ENCODE results near the gene NMS. TPM values are rescaled to one million over a fixed set of nuclear protein-coding genes. Genes with fewer than 3 reads are reported as not detected.

The NMS gene
- total RNA-seq, 4 donors from 2014 or later = not detected

GRCh38 chr2:100509066-100509465, 38.8 kb downstream of the NMS start:
- no peak for DNase-seq (ENCODE audit: low spot score in 2 of 2)
- TF ChIP-seq POLR2A (IDR thresholded peaks at IDR 0.05) = no peak
- TF ChIP-seq CTCF (IDR thresholded peaks at IDR 0.05) = no peak
- TF ChIP-seq EP300 (IDR thresholded peaks at IDR 0.05) = no peak
- 86 to 87% methylated on average over 7 of the region's 7 CpGs for WGBS, 2 donors
- Histone ChIP-seq H3K4me1 (no peaks in the 10 kb centered on the region), H3K4me3 (no peak overlapping the region), H3K27ac (no peak overlapping the region), H3K36me3 (no peaks in the 10 kb centered on the region), H3K9me3 (peaks cover 0 to 20% (median 5%) of the 10 kb centered on the region in 4 donors), H3K27me3 (no peaks in the 10 kb centered on the region)

GRCh38 chr2:100513650-100514049, 43.4 kb downstream of the NMS start:
- WGBS, 2 donors = 58 to 65% methylated on average over 4 of the region's 4 CpGs
- Histone ChIP-seq H3K4me3 (no peak overlapping the region), H3K27ac (no peak overlapping the region), H3K36me3 (no peaks in the 10 kb centered on the region), H3K4me1 (no peaks in the 10 kb centered on the region), H3K27me3 (no peaks in the 10 kb centered on the region), H3K9me3 (no peaks in the 10 kb centered on the region)
- DNase-seq (ENCODE audit: low spot score in 2 of 2) = no peak
- TF ChIP-seq CTCF (IDR thresholded peaks at IDR 0.05) (no peak), POLR2A (IDR thresholded peaks at IDR 0.05) (no peak), EP300 (IDR thresholded peaks at IDR 0.05) (no peak)

GRCh38 chr2:100517556-100517955, 47.3 kb downstream of the NMS start:
- 31 to 52% methylated on average over 1 of the region's 1 CpG for WGBS, 2 donors
- no peak for DNase-seq (ENCODE audit: low spot score in 2 of 2)
- Histone ChIP-seq H3K4me1 (no peaks in the 10 kb centered on the region), H3K9me3 (no peaks in the 10 kb centered on the region), H3K27me3 (no peaks in the 10 kb centered on the region), H3K27ac (no peak overlapping the region), H3K36me3 (no peaks in the 10 kb centered on the region), H3K4me3 (no peak overlapping the region)
- no peak for TF ChIP-seq EP300 (IDR thresholded peaks at IDR 0.05)
- TF ChIP-seq CTCF (IDR thresholded peaks at IDR 0.05) = no peak
- no peak for TF ChIP-seq POLR2A (IDR thresholded peaks at IDR 0.05)

- WGBS, 2 donors = 78 to 79% methylated on average over 2 of the region's 2 CpGs
- no peaks in the 10 kb centered on the region for H3K27me3 ChIP-seq
- no peaks in the 10 kb centered on the region for H3K36me3 ChIP-seq
- no peak for TF ChIP-seq CTCF (IDR thresholded peaks at IDR 0.05)
- TF ChIP-seq POLR2A (IDR thresholded peaks at IDR 0.05) = no peak
- TF ChIP-seq EP300 (IDR thresholded peaks at IDR 0.05) = no peak
- H3K27ac ChIP-seq = no peak overlapping the region
- H3K4me3 ChIP-seq = no peak overlapping the region
- H3K9me3 ChIP-seq = no peaks in the 10 kb centered on the region
- no peak for DNase-seq (ENCODE audit: low spot score in 2 of 2)
- H3K4me1 ChIP-seq = no peaks in the 10 kb centered on the region
Observed at GRCh38 chr2:100518801-100519200, 48.5 kb downstream of the NMS start.

GRCh38 chr2:100520224-100520623, 49.9 kb downstream of the NMS start:
- no peak overlapping the region for H3K27ac ChIP-seq
- no peak overlapping the region for H3K4me3 ChIP-seq
- no peaks in the 10 kb centered on the region for H3K9me3 ChIP-seq
- no peaks in the 10 kb centered on the region for H3K27me3 ChIP-seq
- TF ChIP-seq POLR2A (IDR thresholded peaks at IDR 0.05) (no peak), CTCF (IDR thresholded peaks at IDR 0.05) (no peak), EP300 (IDR thresholded peaks at IDR 0.05) (no peak)
- no peaks in the 10 kb centered on the region for H3K4me1 ChIP-seq
- WGBS, 2 donors = 78 to 81% methylated on average over 2 of the region's 2 CpGs
- no peak for DNase-seq (ENCODE audit: low spot score in 2 of 2)
- H3K36me3 ChIP-seq = no peaks in the 10 kb centered on the region

All from tibial nerve (tissue), 4 donors.